ENCODE data around the gene CDH5.
"Not testable (repeated sequence)": the region's sequence is repeated elsewhere in the genome, so short reads cannot be mapped to it uniquely, and the experiment has no call there.

Gene CDH5

DNA sequence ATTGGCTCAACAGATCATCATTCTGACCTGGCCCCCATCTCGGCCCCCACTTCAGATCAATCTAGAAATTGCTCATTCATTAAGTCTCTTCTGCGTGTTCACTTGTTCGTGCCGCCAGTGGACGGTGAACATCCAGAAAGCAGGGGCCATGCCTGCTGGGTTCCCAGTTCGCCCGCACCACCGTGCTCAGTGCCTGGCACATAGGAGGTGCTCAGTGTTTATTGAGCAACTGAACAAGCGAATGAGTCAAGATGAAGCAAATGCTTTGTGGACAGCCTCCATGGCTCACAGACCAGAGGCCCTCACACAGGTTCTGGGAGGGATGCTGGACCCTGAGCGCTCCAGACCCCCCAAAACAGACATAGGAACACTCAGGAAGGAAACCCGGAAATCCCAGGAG is 74.5 kb downstream of the CDH5 start:
- no peak for DNase-seq

DNA sequence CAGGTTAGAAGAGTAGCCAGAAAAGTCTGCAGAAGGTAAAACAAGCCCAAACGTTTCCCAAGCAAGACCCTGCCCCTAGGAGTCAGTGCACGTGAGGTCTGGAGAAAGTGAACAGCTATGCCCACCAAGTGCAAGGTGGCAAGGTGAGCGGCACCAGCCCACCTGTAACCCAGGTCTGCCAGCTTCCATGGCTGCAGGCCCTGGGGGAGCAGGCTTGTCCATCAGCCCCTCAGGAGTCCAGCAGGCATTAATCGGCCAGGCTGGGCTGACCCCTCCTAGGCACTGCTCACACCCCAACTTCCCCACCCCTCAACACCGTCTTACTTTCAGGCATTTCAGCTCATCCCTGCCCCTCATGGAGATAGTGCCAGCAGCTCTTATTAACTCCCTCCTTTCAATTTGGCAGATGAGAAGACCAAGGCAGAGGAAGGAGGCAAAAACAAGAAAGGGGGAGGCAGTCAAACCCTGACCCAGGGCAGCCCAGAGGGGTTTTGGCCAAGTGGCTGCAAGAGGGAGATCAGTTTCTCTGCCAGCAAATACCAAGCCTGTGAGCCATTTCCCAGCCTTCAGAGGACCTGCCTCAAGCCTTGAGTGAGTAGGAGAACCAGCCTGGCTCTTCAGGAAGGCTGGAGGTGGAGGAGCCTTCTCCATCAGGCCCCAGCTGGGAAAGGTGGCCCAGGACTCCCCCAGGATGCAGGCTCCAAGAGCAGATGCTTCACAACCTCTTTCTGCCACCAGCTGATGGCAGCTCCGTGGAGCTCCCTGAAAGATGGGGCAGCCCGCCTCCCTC is 75.3 kb downstream of the CDH5 start:
- no peak for DNase-seq

DNA sequence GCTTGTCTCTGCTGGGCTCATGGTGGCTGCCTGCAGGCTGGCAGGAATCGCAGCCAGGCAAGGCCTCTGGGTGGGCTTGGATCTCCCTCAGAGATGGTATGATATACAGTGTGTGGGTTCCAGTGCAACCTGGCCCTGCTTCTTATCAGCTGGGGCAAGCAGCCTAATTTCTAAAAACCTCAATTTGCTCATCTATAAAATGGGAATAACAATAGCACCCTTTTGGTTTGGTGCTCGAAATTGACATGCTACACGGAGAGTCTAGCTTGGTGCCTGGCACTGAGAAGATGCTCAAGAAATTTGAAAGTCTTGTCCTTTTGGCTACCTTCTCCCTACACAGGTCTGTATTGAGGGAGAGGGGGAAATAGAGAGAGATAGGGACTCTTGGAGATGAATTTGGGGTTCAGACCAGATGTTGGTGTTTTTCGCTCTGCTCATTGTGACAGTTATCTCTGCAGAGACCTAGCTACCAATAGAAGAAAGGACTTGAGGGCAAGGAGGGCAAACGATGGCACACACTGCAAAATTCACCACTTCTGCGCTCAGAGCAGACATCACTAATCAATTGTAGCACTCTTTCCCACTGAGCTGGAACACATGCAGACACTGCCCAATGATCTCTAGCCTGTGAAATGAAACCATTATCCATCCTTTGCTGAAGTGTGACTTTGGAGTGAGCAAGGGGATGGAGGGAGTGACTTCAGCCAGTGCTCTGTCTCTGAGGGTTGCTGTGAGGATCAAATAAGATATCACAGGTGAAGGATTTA is 76.2 kb downstream of the CDH5 start:
- DNase-seq = no peak

DNA sequence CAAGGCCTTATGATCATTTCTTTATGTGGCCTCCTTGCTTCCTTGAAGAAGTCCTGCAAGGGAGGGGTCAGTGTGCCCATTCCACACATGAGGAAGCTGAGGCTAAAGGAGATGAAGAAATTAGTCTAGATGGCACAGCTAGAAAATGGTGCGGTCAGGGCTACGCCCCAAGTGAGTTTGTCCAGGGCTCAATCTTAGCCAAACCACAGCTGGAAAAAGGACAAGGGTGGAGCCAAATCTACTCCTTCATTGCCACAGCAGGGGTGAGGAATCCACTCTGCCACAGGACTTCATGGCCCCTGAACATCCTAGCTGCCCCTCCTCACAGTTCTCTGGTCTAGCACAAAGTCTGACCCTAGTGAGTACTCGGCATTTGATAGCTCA is 76.8 kb downstream of the CDH5 start:
- DNase-seq = no peak

DNA sequence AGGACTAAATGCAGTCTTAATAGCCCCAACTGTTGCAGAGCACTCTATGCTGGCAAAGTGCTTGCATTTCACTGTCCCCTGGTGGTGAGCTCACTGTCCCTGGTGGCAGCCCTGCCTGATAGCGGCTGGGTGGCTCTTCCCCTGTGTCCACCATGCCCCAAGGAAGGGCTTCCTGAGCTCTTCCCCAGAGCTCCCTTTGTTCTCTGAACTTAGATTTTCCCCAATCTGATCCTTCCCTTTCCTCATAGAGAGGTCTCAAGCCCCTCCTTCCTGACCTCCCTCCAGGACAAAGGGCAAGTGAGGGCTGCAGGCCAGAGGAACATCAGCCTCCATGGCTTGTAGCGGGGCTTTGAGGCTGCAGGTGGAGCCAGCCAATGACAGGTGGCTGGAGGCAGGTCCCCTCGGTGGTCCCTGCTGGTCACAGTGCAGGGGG is 77.6 kb downstream of the CDH5 start:
- DNase-seq = no peak

DNA sequence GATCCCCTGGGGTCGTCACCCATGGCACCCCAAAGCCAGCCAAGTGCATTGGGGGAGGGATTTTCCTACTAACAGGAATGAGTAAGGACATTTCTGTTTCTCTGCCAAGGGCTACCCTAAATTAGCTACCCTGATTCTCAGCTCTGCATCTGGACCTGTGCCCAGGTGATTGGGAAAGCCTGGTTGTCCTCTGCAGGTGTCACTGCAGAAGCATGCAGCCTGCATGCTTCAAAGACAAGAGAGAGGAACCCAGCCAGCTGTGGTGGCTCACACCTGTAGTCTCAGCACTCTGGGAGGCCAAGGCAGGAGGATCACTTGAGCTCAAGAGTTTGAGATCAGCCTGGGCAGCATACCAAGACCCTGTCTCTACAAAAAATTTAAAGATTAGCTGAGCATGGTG is 80.2 kb downstream of the CDH5 start:
- no peak for DNase-seq

DNA sequence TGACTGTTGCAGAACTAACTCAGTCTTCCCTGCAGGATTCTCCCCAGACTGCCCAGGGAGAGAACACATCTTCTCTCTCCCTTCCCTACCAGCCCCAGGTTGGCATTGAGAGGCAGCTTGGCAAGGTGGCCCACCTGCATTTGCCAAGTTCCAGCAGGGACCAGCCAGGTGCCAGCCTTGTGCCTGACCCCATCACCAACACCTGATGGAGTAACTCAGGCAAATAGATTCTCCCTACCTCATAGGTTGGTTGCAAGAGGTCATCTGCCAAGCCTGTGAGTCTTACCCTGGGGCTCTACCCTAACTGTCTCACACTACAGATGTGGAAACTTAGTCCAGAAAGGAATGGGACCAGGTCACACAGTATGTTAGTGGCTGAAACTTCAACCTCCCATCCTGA is 81.0 kb downstream of the CDH5 start:
- DNase-seq = no peak

DNA sequence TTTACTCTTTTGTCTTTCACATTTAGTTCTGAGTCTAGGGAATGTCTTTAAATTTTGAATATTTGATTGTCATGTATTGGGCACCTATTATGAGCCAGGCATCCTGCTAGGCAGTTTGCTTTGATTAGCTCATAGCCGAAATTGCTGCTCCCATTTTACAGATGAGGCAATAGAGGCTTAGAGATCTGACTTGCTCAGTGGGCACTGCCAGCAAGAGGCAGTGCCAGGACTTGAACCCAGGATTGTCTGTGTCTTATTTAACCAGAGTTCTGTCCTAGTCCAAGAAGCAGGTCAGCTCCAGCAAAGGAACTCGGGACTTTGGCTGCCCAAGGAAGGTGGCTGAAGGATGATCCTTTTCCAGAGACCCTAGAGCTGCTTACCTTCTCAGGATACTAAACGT is 85.1 kb downstream of the CDH5 start:
- DNase-seq = no peak

DNA sequence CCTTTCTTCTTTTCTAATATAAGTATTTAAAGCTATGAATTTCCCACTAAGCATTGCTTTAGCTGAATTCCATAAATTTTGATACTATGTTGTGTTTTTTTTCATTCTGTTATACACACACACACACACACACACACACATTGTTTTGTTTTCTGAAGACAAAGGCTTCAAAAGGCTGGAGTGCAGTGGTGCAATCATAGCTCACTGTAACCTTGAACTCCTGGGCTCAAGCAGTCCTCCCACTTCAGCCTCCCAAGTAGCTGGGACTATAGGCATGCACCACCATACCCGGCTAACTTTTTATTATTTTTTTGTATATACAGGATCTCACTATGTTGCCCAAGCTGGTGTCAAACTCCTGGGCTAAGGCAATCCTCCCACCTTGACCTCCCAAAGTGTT is 86.7 kb downstream of the CDH5 start:
- DNase-seq = not testable (repeated sequence)

All from OCI-M1 (cell line).